NCI-H1694 treated with DMSO at 0.1 percent for 48 hours (cell line): Measurements from ENCODE around the gene COQ8A.
A peak's percentile ranks its signal among the peaks of the same experiment; 100 is the strongest.
"Not testable (repeated sequence)": the region's sequence is repeated elsewhere in the genome, so short reads cannot be mapped to it uniquely, and the experiment has no call there.

Experiments
- DNase-seq: peaks from one replicate; lab custom pipeline; 2025; lab: John Stamatoyannopoulos, UW

The COQ8A gene

GRCh38 chr1:226929260-226930111, 10.6 kb upstream of the COQ8A start:
- DNase-seq: not testable (repeated sequence)

GRCh38 chr1:226934483-226935237, 5.4 kb upstream of the COQ8A start:
- no peak for DNase-seq

GRCh38 chr1:226937940-226938725, 2.0 kb upstream of the COQ8A start:
- DNase-seq: no peak

GRCh38 chr1:226938903-226939437, 1.1 kb upstream of the COQ8A start:
- peak; percentile 64 for DNase-seq

- DNase-seq: no peak
Measured at GRCh38 chr1:226939438-226940028, 561 bp upstream of the COQ8A start.

GRCh38 chr1:226940806-226941067, 643 bp downstream of the COQ8A start:
- DNase-seq: no peak

- no peak for DNase-seq
Measured at GRCh38 chr1:226942392-226942791, 2.3 kb downstream of the COQ8A start.

- no peak for DNase-seq
Measured at GRCh38 chr1:226943156-226943555, 3.1 kb downstream of the COQ8A start.

- no peak for DNase-seq
Measured at GRCh38 chr1:226943927-226944326, 3.8 kb downstream of the COQ8A start.

GRCh38 chr1:226945106-226945857, 5.2 kb downstream of the COQ8A start:
- DNase-seq: peak; percentile 11

- no peak for DNase-seq
Measured at GRCh38 chr1:226945858-226946245, 5.8 kb downstream of the COQ8A start.

- no peak for DNase-seq
Measured at GRCh38 chr1:226946285-226946684, 6.2 kb downstream of the COQ8A start.

- DNase-seq: peak; percentile 47
Measured at GRCh38 chr1:226946841-226947240, 6.7 kb downstream of the COQ8A start.

- DNase-seq: no peak
Measured at GRCh38 chr1:226948051-226948450, 8.0 kb downstream of the COQ8A start.

GRCh38 chr1:226948480-226948879, 8.4 kb downstream of the COQ8A start:
- DNase-seq: no peak

- no peak for DNase-seq
Measured at GRCh38 chr1:226948996-226949395, 8.9 kb downstream of the COQ8A start.

GRCh38 chr1:226949401-226949800, 9.3 kb downstream of the COQ8A start:
- DNase-seq: no peak

- no peak for DNase-seq
Measured at GRCh38 chr1:226950316-226950715, 10.2 kb downstream of the COQ8A start.

- DNase-seq: no peak
Measured at GRCh38 chr1:226950871-226951270, 10.8 kb downstream of the COQ8A start.

- no peak for DNase-seq
Measured at GRCh38 chr1:226951286-226952117, 11.4 kb downstream of the COQ8A start.

GRCh38 chr1:226952118-226952441, 12.0 kb downstream of the COQ8A start:
- no peak for DNase-seq
